ENCODE results near the gene KIT. TPM values are rescaled to one million over a fixed set of nuclear protein-coding genes. Genes with fewer than 3 reads are reported as not detected.

KIT gene
- total and polyA plus RNA-seq, 2 donors (not counting 3 experiments of a cell fraction or from before 2014, with no cell fraction given) = 19.8 to 39.7 TPM

GRCh38 chr4:54707406-54707805 is 49.6 kb downstream of the KIT start:
- Histone ChIP-seq H3K4me3 (replicated peaks in 1 of 3; ENCODE audit: insufficient read depth in 1 of 3, low read depth in 1 of 3, low read length in 3 of 3) (no peak overlapping the region), H3K36me3 (ENCODE audit: control insufficient read depth in 2 of 2, extremely low read depth in 1 of 2, insufficient read depth in 2 of 2, low read length in 2 of 2) (no peaks in the 10 kb centered on the region), H3K27ac (ENCODE audit: insufficient read depth, low read depth, low read length) (no peak overlapping the region), H3K9me1 (replicated peaks; ENCODE audit: control insufficient read depth, extremely low read depth, insufficient read depth, low read length) (no peaks in the 10 kb centered on the region), H3K4me1 (ENCODE audit: control insufficient read depth, extremely low read depth, insufficient read depth, low read length) (peaks cover 5% of the 10 kb centered on the region), H3K9me3 (replicated peaks; ENCODE audit: control insufficient read depth, insufficient read depth, low read length) (no peaks in the 10 kb centered on the region), H3K4me2 (ENCODE audit: insufficient read depth, low read length) (no peak overlapping the region), H3K27me3 (ENCODE audit: control insufficient read depth in 2 of 2, insufficient read depth in 2 of 2, low read length in 2 of 2) (no peaks in the 10 kb centered on the region), H2AFZ (ENCODE audit: low read depth, low read length) (no peak overlapping the region), H3K79me2 (ENCODE audit: control insufficient read depth, insufficient read depth, low read length) (no peaks in the 10 kb centered on the region), H3K9ac (replicated peaks; ENCODE audit: extremely low read depth, insufficient read depth, low read length) (no peak overlapping the region), H4K20me1 (replicated peaks; ENCODE audit: control insufficient read depth, extremely low read depth, insufficient read depth, low read length) (no peaks in the 10 kb centered on the region)
- ChIA-PET CTCF (no interaction called here), POLR2A (no interaction called here)
- FAIRE-seq (no peak), DNase-seq (ENCODE audit: low read depth, low spot score) (no peak)
- no TSS peak for BruUV-seq (replicated peaks)
- TF ChIP-seq POLR2AphosphoS5 (IDR thresholded peaks at IDR 0.05; ENCODE audit: insufficient read depth, low read depth, low read length) (no peak), JUN (IDR thresholded peaks at IDR 0.05; ENCODE audit: borderline replicate concordance, insufficient read depth, insufficient read length, low read depth) (no peak), CTCF (IDR thresholded peaks at IDR 0.05; ENCODE audit: extremely low read depth in 1 of 2, insufficient read depth in 1 of 2, low read depth in 1 of 2, low read length in 2 of 2) (no peak), POLR2A (IDR thresholded peaks at IDR 0.05; ENCODE audit: low read depth, low read length) (no peak), MAX (IDR thresholded peaks at IDR 0.05; ENCODE audit: insufficient read depth, insufficient read length) (no peak), GATA2 (IDR thresholded peaks at IDR 0.05; ENCODE audit: insufficient read depth, insufficient read length, low read depth, low read length) (no peak), FOS (IDR thresholded peaks at IDR 0.05; ENCODE audit: borderline replicate concordance, insufficient read depth, low read length) (no peak), EZH2 (IDR thresholded peaks at IDR 0.05; ENCODE audit: borderline replicate concordance, low read depth, low read length, severe bottlenecking) (no peak)
- intact Hi-C loops (cut with micrococcal nuclease) = no loop called here
- dilution Hi-C loops (cut with MboI; ENCODE audit: extremely low pct_ligation_motif_present, low sequenced_read_pairs) = no loop called here
